Caco-2 (cell line): ENCODE measurements around the gene SYCP2L. TPM values are rescaled to one million over a fixed set of nuclear protein-coding genes. Genes with fewer than 3 reads are reported as not detected.

ENCODE experiments used
- BruUV-seq: library from RNA; stranded (reverse); fragments of 400-500 nt; replicated peaks from 2 replicates; lab custom pipeline; 2021; lab: Mats Ljungman, UMichigan
- CTCF ChIA-PET: fragments of 300-600 bp; sonication (Branson Sonifier 250); formaldehyde crosslinking; loops from one replicate; lab custom pipeline; 2022; ENCODE audit warnings: antibody characterized with exemption; lab: Charles Lee
- POLR2A ChIA-PET: fragments of 300-600 bp; sonication (Branson Sonifier 250); formaldehyde crosslinking; loops from one replicate; lab custom pipeline; 2022; ENCODE audit warnings: antibody characterized with exemption; lab: Charles Lee
- DNase-seq, 2 experiments: peaks; one replicate each; pipeline versions ENCODE4 v3.0.0 to v3.0.0-alpha.2; 2020 to 2022
- H3K27me3 ChIP-seq: replicated peaks from 2 replicates; pipeline ENCODE4 v1.6.0; 2011; ENCODE audit warnings: low read length; ENCODE audit not compliant: control insufficient read depth, insufficient read depth
- H3K36me3 ChIP-seq: 2 replicates; pipeline ENCODE4 v1.5.1; 2011; ENCODE audit warnings: low read length; ENCODE audit not compliant: control insufficient read depth, insufficient read depth
- H3K4me1 ChIP-seq: fragments of 250-450 bp; sonication (Bioruptor Pico); 2 replicates; pipeline ENCODE4 v1.5.1; 2020; ENCODE audit warnings: mild to moderate bottlenecking
- H3K4me3 ChIP-seq: 2 replicates; pipeline ENCODE4 v1.5.1; 2011; ENCODE audit warnings: low read depth, mild to moderate bottlenecking, control low read depth, low read length
- H3K9me3 ChIP-seq: fragments of 250-450 bp; sonication (Bioruptor Pico); 2 replicates; pipeline ENCODE4 v1.5.1; 2020; ENCODE audit warnings: mild to moderate bottlenecking, moderate library complexity
- H3K27ac Mint-ChIP-seq: one replicate; pipeline ENCODE4 v1.8.0; 2022; ENCODE audit warnings: mixed read lengths; ENCODE audit not compliant: unreplicated experiment
- H3K27me3 Mint-ChIP-seq: one replicate; pipeline ENCODE4 v1.8.0; 2022; ENCODE audit warnings: mixed read lengths; ENCODE audit not compliant: insufficient read depth, unreplicated experiment
- H3K36me3 Mint-ChIP-seq: one replicate; pipeline ENCODE4 v1.8.0; 2022; ENCODE audit warnings: mild to moderate bottlenecking, mixed read lengths; ENCODE audit not compliant: insufficient read depth, unreplicated experiment
- H3K4me1 Mint-ChIP-seq: one replicate; pipeline ENCODE4 v1.8.0; 2022; ENCODE audit warnings: low read depth, mixed read lengths; ENCODE audit not compliant: unreplicated experiment
- H3K4me3 Mint-ChIP-seq: one replicate; pipeline ENCODE4 v1.8.0; 2022; ENCODE audit warnings: mild to moderate bottlenecking, moderate library complexity, mixed read lengths; ENCODE audit not compliant: unreplicated experiment
- H3K9me3 Mint-ChIP-seq: one replicate; pipeline ENCODE4 v1.8.0; 2022; ENCODE audit warnings: mixed read lengths; ENCODE audit not compliant: unreplicated experiment
- intact Hi-C: fragments of 100-400 bp; cut with micrococcal nuclease; formaldehyde crosslinking; loops from one replicate; pipeline ENCODE4 v1.10.0; 2022; ENCODE audit not compliant: unreplicated experiment
- total RNA-seq: library from RNA; stranded (reverse); gene quantifications from 2 replicates; pipeline ENCODE4 v1.2.3, GENCODE V29; 2022
- TF ChIP-seq, protein P1 (sequence below), 2 experiments: fragments of 200-600 bp in 1 of 2; IDR thresholded peaks; 1 replicate in 1 of 2; 2 replicates in 1 of 2; pipeline versions ENCODE4 v1.5.1 to v1.8.0; 2011 to 2022; ENCODE audit warnings: antibody characterized with exemption in 1 of 2, control low read depth in 1 of 2, inconsistent platforms in 1 of 2, low read depth in 1 of 2, low read length in 1 of 2, mild to moderate bottlenecking in 1 of 2, moderate library complexity in 1 of 2; ENCODE audit not compliant: insufficient read depth in 1 of 2, severe bottlenecking in 1 of 2, unreplicated experiment in 1 of 2

Gene SYCP2L
- total RNA-seq, 1 experiment from 2014 or later, result 0.20 TPM

DNA sequence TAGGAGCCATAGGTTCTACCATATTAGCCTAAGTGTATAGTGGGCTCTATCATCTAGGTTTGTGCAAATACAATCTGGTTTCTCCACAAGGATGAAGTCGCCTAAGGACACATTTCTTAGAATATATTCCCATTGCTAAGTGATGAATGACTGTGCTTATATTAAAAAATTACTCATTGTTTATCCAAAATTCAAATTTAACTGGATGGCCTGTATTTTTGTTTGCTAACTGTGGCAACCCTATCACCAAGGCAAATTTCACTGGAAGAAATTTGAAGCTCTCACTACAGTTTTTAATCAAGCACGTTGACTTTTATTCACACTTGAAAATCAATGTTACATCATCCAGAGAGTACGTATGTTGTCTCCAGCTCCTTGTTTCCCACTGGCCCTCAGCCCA, 18.9 kb upstream of the SYCP2L start:
- ChIA-PET CTCF (no interaction called here), POLR2A (no interaction called here)
- DNase-seq, result no peak
- H3K4me3 Mint-ChIP-seq, result no peak overlapping the region
- H3K9me3 Mint-ChIP-seq, result no peaks in the 10 kb centered on the region
- H3K27me3 Mint-ChIP-seq, result no peaks in the 10 kb centered on the region
- H3K36me3 Mint-ChIP-seq, result no peaks in the 10 kb centered on the region
- Histone ChIP-seq H3K27me3 (no peaks in the 10 kb centered on the region), H3K9me3 (no peaks in the 10 kb centered on the region), H3K36me3 (no peaks in the 10 kb centered on the region), H3K4me3 (no peak overlapping the region), H3K4me1 (no peaks in the 10 kb centered on the region; the same call in 1 of the 2 replicates)
- TF ChIP-seq, protein P1, sequence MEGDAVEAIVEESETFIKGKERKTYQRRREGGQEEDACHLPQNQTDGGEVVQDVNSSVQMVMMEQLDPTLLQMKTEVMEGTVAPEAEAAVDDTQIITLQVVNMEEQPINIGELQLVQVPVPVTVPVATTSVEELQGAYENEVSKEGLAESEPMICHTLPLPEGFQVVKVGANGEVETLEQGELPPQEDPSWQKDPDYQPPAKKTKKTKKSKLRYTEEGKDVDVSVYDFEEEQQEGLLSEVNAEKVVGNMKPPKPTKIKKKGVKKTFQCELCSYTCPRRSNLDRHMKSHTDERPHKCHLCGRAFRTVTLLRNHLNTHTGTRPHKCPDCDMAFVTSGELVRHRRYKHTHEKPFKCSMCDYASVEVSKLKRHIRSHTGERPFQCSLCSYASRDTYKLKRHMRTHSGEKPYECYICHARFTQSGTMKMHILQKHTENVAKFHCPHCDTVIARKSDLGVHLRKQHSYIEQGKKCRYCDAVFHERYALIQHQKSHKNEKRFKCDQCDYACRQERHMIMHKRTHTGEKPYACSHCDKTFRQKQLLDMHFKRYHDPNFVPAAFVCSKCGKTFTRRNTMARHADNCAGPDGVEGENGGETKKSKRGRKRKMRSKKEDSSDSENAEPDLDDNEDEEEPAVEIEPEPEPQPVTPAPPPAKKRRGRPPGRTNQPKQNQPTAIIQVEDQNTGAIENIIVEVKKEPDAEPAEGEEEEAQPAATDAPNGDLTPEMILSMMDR (IDR thresholded peaks at IDR 0.05; ENCODE audit: insufficient read depth in 1 of 2, low read depth in 1 of 2, low read length in 1 of 2, severe bottlenecking in 1 of 2, unreplicated experiment in 1 of 2), result no peak
- no peaks in the 10 kb centered on the region for H3K4me1 Mint-ChIP-seq
- H3K27ac Mint-ChIP-seq, result no peak overlapping the region
- BruUV-seq, result no TSS peak
- intact Hi-C loops, result no loop called here

- ChIA-PET CTCF (no interaction called here), POLR2A (no interaction called here)
- Mint-ChIP-seq H3K4me1 (peaks cover 8% of the 10 kb centered on the region), H3K27me3 (no peaks in the 10 kb centered on the region), H3K4me3 (no peak overlapping the region), H3K27ac (no peak overlapping the region), H3K36me3 (no peaks in the 10 kb centered on the region), H3K9me3 (no peaks in the 10 kb centered on the region)
- BruUV-seq, result no TSS peak
- Histone ChIP-seq H3K4me3 (no peak overlapping the region), H3K36me3 (no peaks in the 10 kb centered on the region), H3K27me3 (no peaks in the 10 kb centered on the region), H3K4me1 (peaks cover 9% of the 10 kb centered on the region), H3K9me3 (no peaks in the 10 kb centered on the region)
- intact Hi-C loops, result loop anchor here (2.0 kb wide), 1 partner anchor 35 kb away; the partner anchor contains the start of gene MAK
- no peak for DNase-seq
- TF ChIP-seq, protein P1 (IDR thresholded peaks at IDR 0.05; ENCODE audit: insufficient read depth in 1 of 2, low read depth in 1 of 2, low read length in 1 of 2, severe bottlenecking in 1 of 2, unreplicated experiment in 1 of 2), result no peak
These were observed 13.5 kb upstream of the SYCP2L start for GRCh38 chr6:10873374-10873773.

- POLR2A ChIA-PET, result no interaction called here
- intact Hi-C loops, result no loop called here
- Histone ChIP-seq H3K9me3 (no peaks in the 10 kb centered on the region), H3K4me1 (peaks cover 9% of the 10 kb centered on the region), H3K4me3 (no peak overlapping the region), H3K27me3 (no peaks in the 10 kb centered on the region), H3K36me3 (no peaks in the 10 kb centered on the region)
- no peak for DNase-seq
- BruUV-seq, result no TSS peak
- Mint-ChIP-seq H3K9me3 (no peaks in the 10 kb centered on the region), H3K4me3 (no peak overlapping the region), H3K27me3 (no peaks in the 10 kb centered on the region), H3K36me3 (no peaks in the 10 kb centered on the region), H3K27ac (no peak overlapping the region), H3K4me1 (peaks cover 8% of the 10 kb centered on the region)
- TF ChIP-seq, protein P1 (IDR thresholded peaks at IDR 0.05; ENCODE audit: insufficient read depth in 1 of 2, low read depth in 1 of 2, low read length in 1 of 2, severe bottlenecking in 1 of 2, unreplicated experiment in 1 of 2), result no peak
- CTCF ChIA-PET, result no interaction called here
These were observed 12.6 kb upstream of the SYCP2L start for GRCh38 chr6:10874207-10874606.
